Putamen (tissue), 1 donor: ENCODE data around the gene PPP2R5A.
A peak's percentile ranks its signal among the peaks of the same experiment; 100 is the strongest.
"Not testable (repeated sequence)": the region's sequence is repeated elsewhere in the genome, so short reads cannot be mapped to it uniquely, and the experiment has no call there.

Experiments
- DNase-seq: peaks from one replicate; pipeline ENCODE4 v3.0.0-alpha.2; 2016; ENCODE audit warnings: low spot score

Gene PPP2R5A

DNA sequence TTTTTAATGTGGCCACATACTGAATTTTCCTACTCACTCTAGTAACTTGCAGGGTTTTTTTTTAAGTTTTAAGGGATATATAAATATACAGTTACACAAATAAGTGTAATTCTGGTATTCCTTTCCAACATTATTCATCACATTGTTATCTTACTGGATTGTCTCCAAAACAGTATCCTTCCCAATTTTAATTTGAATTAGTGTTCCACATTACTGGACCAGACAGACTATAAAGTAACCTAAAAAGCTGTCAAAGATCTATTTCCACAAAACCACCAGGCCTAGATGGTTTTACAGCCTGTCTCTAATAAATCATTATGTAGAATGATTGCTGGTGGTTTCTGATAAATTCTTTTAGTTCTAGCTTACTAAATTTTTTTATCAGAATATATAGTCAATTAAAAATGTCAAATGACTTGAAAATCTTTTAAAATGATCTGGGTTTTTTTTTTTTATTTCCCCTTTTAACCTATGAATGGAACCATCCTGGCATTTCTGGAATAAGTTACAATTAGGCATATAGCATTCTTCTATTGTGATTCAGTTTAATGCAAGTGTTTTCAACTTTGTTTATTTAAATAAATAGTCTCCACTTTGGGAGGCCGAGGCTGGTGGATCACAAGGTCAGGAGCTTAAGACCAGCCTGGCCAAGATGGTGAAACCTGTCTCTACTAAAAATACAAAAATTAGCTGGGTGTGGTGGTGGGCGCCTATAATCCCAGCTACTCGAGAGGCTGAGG lies 70.2 kb downstream of the PPP2R5A start:
- no peak for DNase-seq

DNA sequence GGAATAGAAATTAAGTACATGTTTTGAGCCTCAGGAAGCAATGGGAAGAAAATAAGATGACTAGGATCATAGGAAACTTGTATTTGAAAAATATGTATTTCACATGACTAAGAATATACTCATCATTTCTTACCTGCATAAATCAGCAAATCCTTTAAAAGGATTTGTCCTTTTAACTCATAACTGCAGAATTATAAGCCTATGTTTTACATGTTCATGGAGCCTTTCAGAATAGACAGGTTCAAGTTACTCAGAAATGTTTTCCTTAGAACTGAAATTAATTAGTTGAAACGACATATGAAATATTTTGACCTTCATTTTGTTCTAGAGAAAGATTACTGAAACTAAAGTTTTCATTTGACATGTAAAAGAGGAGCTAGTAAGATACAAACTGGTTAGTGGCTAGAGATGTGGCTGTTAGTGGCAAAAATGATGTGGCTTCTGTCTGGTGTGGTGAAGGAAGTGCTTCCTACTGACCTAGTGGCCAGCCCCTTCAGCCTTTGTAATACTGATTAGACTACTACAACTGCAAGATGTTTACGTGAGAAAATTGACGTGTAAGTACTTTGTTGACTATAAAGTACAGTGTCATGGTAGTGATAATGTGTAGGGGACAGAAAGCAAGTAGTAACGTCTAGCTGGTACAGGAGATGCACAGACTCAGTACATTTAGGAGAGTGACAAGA lies 74.7 kb downstream of the PPP2R5A start:
- no peak for DNase-seq

DNA sequence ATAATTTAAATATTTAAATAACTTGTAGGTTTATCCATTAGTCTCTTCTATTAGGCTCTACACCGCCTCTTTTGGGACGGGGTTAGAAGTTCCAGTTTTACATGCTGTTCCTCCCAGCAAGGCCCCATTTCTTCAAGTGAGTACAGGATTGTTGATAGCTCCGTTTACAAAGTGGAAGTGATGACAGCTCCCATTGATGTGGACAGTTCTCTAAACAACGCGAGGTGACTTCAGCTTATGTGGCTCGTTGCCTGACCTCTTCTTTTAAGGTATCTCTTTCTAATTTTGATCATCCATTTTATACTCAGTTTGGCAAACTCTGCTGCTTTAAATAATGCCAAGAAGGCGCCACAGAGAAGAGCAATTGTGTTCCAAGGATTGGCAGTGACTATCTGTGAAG lies 79.8 kb downstream of the PPP2R5A start:
- DNase-seq, result no peak

DNA sequence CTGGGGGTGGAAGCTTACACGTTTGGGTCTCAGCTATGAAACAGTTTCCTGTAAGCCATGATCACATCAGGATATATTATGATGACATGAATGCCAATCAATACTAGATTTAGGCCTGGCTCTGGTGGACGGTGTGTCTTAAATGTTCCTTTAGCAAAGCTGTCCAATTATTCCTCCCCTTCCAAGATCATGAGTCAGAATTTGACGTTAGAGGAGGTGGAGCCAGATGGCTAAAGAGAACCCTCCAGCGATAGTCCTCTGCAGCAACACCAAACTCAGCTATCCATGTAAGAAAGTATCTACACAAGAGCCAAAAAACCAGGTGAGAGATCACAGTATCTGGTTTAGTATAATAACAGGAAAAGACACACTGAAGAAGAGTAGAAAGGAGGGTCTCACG lies 81.7 kb downstream of the PPP2R5A start:
- no peak for DNase-seq

DNA sequence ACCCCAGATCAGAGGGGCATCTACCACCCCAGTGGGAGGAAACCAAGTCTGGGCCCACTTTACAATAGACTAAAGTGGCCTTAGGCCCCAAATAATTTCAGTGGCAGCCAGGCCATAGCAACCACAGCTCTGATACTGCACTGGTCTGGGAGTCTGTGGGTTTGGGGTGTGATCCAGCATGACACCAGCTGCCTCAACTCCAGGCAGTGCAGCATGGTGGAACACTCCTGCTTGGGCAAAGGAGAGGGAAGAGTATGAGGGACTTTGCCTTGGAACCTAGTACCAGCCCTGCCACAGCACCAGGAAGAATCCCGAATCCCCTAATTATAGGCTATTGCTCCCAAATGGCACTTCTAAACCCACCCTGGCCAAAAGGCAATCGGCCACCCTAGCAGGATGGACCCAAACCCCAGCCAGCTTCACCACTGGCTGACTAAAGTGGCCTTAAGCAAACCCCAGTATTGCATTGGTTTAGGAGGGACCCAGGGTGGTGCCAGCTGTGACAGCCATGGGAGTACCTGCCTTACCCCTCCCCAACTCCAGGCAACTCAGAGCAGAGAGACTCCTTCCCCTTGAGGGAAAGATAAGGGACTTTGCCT lies 82.4 kb downstream of the PPP2R5A start:
- no peak for DNase-seq

DNA sequence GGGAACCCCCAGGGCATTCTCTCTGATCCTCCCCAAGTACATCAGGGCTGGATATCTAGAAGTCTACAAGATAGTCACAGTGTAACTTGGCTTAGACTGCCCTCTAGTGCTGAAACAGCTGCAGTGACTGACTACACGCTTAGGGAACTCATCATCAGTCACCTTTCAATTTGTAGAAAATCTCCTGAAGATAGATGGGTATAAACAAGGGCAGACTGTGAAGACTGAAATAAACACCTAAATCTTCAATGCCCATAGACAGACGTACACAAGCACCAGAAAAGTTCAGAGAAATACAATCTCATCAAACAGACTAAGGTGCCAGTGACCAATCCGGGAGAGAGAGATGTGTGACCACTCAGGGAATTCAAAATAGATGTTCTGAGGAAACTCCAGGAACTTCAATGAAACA lies 82.9 kb downstream of the PPP2R5A start:
- peak; percentile 54 for DNase-seq

DNA sequence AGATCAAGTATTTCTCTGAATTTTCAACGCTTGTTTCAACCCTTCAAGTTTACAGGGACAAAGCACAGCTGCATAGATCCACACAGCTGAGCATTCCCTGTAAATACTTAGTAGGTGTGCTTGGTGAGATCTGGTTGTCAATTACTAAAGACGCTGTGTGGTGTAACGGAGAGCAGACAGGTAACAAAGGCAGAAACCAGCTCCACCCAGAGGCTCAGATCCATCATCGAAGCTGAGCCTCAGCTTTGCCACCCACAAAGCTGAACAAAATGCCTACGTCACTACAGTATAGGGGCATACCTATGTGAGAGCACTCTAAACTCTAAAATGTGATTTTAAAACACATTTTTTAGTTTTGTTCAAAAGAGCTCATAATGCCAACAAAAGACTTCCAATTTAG lies 90.8 kb downstream of the PPP2R5A start:
- no peak for DNase-seq

DNA sequence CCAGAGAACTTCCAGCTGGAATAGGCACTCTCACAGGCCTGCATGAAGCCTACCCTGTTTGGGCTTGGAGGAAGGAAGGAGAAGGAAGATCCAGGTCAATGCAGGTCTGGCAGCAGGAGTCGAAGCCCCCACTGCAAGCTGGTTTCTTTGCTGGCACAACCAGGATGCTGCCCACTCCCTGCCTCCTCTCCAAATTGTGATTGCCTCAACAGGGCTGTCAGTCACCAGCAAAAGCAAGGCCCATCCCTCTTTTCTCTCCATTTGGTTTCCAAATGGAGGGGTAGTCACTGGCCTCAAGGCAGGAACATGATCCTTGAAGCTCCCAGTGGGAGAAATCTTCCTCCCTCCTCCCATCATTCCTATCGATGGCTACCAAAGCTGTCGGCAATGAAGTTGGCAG lies 92.4 kb downstream of the PPP2R5A start:
- no peak for DNase-seq

DNA sequence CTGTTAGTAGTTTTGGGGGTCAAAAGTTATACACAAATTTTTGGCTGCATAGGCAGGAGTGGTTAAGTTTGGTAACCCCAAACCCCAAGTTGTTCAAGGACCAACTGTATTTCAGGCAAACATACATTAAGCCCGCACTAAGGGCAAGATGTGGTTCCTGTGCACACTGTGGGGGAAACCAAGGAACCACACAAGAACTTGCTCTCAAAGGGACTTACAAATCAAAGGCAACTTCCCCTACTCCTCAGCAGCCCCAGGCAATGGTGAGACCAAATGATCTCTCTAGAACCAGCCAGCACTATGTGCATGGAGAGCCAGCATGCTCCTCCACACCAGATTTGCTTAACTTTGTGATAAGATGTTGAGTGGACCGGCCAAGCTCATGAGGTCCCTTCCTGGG lies 94.2 kb downstream of the PPP2R5A start:
- no peak for DNase-seq

DNA sequence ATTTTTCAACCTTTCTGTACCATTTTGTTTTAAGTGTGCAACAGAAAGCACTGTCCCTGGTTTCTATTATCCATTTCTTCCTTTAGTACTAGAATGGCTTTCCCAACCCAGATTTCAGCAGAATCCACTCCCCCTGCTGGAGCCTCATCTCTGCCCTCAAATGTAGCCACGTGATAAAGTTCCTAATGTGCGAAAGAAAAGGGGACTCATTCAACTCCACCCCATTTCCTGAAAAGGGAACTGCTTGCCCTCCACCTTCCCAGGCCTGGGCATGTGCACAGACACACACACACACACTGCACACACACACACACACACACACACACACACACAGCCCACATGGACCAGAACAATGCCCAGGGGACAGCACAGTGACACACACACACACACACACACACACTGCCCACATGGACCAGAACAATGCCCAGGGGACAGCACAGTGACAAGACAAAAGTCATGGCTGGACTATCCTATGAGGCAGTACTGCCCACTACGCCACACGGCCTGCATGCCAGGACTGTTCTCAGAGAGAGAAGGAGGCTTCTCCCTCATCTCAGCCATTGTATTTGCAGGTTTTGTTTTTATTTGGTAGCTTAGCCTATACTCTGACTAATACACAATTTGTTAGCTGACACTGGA lies 96.3 kb downstream of the PPP2R5A start:
- DNase-seq, result no peak

DNA sequence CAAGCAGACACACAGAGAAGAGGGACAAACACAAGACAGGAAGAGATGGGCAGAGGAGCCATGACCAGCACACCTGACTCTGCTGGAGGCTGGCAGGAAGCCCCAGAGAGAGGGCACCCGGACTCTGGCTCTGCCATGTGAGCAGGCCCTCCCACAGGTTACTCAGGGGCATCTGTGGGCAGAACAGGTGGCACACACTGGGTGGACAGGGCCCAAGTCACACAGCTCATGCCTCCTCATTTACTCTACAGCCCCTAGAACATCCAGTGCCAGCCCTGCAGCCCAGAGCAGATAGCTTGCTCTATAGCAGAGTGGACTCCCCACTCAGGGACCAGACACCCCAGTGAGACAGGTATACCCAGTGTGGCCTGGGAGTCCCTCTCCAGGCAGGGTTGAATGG lies 100.8 kb downstream of the PPP2R5A start:
- no peak for DNase-seq

DNA sequence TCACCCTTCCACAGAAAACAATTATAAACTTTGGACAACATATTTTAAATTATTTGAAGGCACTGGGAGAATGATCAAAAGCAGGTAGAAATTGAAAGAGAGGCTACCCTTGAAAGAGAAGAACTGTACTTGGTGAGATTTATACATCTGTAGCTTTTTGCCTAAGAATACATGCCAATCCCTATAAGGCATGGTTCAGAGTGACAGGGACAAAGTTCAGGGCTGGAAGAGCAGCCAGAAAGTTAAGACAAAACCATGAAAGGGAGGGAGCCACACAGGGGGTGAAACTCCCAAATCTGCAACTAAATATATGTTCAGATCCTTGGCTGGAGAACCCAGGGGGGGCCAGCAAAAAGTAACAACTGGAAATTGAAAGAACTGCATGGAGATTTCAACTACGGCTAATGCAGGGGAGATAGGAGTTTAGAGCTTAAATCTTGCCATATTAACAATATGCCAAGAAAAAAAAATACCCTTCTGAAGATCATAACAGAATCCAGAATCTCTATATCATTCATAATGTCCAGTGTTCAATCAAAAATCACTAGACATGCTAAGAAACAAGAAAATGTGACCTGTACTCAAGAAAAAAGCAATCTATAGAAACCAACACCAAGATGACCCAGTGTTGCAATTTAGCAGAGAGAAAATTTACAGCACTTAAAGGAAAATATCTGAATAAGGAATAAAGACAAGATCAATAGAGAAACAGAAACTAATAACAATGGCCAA lies 103.9 kb downstream of the PPP2R5A start:
- DNase-seq, result no peak

DNA sequence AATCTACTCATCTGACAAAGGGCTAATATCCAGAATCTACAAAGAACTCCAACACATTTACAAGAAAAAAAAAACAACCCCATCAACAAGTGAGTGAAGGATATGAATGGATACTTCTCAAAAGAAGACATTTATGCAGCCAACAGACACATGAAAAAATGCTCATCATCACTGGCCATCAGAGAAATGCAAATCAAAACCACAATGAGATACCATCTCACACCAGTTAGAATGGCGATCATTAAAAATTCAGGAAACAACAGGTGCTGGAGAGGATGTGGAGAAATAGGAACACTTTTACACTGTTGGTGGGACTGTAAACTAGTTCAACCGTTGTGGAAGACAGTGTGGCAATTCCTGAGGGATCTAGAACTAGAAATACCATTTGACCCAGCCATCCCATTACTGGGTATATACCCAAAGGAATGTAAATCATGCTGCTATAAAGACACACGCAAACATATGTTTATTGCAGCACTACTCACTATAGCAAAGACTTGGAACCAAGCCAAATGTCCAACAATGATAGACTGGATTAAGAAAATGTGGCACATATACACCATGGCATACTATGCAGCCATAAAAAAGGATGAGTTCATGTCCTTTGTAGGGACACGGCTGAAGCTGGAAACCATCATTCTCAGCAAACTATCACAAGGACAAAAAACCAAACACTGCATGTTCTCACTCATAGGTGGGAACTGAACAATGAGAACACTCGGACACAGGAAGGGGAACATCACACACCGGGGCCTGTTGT lies 110.6 kb downstream of the PPP2R5A start:
- DNase-seq, result not testable (repeated sequence)

DNA sequence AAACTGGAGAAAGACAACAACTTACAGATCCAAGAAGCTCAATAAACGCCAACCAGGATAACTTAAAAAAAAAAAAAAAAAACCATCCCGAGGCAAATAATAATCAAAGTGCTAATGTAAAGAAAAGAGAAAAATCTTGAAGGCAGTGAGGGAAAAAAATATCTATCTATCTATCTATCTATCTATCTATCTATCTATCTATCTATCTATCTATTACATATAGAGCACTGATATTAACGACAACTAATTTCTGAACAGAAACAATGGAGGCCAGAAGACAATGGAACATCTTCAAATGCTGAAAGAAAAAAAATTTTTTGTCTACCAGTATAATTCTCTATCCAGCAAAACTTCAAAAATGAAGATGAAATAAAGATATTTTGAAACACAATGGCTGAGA lies 111.4 kb downstream of the PPP2R5A start:
- no peak for DNase-seq

DNA sequence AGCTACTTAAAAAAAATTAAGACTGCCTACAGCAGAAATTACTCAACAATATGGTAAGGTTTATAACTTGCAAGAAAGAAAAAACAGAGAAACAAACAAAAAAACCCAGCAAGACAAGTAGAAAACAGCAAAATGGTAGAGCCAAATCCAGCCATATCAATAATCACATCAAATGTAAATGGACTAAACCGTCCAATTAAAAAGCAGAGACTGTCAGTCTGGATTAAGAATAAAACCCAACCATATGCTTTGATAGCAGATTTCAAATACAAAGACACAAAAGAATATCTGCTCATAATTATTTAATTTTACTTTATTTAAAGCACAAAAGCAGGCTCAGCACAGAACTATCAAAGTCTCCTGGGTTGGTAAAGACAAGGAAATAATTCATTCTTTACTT lies 112.0 kb downstream of the PPP2R5A start:
- no peak for DNase-seq

DNA sequence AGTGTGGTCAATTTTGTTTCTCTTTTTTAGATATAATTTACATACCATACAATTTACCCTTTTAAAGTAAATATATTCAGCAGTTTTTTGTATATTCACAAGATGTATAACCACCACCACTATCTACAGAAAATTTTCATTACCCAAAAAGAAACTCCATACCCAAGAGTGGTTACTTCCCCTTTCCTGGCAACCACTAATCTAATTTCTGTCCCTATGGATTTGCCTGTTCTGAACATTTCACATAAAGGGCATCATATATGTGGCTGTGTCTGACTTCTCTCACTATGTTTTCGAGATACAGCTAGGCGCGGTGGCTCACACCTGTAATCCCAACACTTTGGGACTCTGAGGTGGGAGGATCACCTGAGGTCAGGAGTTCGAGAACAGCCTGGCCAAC lies 115.8 kb downstream of the PPP2R5A start:
- DNase-seq, result no peak

DNA sequence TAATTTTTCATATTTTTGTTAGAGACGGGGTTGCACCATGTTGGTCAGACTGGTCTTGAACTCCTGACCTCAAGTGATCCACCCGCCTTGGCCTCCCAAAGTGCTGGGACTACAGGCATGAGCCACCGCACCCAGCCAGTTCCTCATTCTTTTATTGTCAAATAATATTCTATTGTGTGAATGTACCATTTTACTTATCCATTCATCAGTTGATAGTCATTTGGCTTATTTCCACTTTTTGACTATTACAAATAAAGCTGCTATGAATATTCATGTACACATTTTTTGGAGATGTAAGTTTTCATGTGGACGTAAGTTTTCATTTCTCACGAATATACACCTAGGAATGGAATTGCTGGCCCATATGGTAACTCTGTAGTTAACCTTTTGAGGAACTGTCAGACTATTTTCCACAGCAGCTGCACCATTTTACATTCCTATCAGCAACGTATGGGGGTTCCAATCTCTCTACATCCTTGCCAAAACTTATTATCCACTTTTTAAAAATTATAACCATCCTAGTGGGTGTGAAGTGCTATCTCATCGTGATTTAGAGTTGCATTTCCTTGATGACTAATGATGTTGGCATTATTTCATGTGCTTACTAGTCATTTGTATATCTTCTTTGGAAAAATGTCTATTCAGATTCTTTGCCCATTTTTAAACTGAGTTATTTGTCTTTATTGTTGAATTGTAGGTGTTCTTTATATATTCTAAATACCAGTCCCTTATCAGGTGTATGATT lies 116.8 kb downstream of the PPP2R5A start:
- no peak for DNase-seq

DNA sequence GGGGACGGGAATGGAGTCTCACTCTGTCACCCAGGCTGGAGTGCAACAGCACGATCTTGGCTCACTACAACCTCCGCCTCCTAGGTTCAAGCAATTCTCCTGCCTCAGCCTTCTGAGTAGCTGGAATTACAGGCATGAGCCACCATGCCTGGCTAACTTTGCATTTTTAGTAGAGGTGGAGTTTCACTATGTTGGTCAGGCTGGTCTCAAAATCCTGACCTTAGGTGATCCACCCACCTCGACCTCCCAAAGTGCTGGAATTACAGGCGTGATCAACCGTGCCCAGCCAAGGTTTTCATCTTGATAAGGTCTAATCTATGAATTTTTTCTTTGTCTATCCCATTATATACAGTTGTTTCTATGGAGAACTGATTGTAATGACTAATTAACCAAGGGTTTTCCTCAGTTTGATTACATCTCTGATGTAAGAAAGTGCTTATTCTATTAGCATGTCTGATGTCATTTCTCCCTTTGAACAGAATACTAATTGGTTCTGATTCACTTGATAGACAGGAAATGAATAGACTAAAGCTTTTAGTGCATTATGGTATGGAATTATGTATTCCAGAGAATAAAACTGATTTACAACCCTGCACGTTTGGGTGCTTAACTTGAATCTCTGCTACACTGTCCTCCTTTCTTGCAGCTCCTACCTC lies 117.6 kb downstream of the PPP2R5A start:
- DNase-seq, result no peak

DNA sequence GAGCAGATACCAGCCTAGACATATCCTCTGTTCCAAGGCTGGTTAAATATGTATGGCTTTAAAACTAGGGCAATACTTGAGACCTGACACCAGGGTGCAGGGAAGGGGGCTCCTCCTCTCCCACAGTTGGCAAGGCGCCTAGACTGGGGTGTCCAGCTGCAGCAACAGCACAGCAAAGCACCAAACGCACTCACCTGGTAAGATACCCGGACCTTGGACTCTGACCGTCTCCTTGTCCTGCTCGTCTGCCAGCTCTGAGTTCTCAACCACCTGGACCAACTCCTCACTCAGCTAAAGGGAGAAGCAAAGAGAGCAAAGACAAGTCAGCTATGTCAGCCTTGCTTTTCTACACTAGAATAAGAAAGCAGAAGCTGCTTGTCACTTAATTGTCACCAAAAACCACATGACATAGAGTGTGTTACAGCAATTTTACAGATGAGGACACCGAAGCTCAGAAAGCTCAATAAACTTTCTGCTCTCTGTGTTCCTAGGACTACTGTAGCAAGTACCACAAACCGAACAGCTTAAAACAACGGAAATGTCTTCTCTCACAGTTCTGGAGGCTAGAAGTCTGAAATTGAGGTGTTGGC lies 125.1 kb downstream of the PPP2R5A start:
- no peak for DNase-seq
